GM12874 (cell line): Measurements from ENCODE around the gene RRM2.

Experiments used
- CTCF ChIP-seq: IDR thresholded peaks from 2 replicates; pipeline ENCODE4 v1.5.1; 2011; ENCODE audit warnings: low read depth, mild to moderate bottlenecking, control low read depth, low read length, moderate library complexity; ENCODE audit not compliant: insufficient read depth

Gene RRM2

DNA sequence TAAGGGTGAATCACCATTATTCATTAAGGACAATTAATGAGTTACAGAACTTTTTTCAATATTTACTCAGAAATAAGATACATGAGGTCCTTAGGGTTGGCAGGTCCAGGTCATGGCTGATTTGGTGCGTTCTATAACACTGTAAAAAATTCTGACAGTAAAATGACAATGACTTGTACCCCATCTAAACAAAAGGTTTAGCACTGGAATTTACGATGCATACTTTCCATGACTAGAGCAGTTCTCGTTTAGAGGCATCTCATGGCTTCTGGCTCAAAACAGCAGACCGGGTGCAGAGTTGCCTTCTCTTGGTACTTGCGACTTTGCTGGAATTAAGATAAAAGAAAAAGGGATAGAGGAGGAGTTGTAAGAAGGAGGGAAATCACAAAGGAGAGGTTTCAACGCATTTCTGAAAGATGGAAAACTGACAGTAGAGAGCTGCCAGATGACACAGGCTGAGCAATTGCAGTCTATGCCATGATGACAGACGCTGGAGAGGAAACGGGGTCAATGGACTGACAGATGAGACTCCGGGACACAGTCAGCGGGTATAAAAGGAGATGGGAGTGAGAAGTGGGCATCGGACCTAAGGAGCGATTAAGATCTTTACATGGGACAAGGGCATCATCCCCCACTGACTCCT, 38.2 kb upstream of the RRM2 start:
- TF ChIP-seq CTCF: no peak

DNA sequence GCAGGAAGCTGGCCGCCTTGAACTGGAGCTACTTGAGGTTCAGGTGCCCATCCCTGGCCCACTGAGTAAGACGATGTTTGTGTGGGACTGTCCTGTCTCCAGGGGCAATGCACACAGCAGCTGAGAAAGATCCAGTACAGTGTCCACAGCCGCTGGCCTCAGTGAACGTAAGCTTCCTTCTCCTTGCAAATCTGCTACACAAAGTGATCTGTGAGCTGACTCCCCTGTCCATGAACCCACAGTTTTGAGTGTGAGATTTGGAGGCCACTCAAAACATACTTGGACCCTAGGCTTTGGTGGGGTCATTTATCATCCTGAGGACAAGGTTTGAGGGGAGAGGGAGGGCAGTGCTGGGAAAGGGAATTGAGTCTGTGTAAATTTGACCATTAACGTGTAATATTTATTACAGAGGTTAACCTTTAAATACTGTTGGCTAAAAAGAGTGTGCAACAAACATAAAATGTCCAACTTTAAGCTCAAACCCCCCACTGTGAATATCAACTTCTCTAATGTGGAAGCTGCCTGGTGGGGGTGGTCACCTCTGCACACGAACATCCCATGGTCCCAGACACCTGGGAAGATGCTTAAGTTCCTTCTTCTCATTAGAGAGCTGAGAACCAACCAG, 37.4 kb upstream of the RRM2 start:
- no peak for TF ChIP-seq CTCF

DNA sequence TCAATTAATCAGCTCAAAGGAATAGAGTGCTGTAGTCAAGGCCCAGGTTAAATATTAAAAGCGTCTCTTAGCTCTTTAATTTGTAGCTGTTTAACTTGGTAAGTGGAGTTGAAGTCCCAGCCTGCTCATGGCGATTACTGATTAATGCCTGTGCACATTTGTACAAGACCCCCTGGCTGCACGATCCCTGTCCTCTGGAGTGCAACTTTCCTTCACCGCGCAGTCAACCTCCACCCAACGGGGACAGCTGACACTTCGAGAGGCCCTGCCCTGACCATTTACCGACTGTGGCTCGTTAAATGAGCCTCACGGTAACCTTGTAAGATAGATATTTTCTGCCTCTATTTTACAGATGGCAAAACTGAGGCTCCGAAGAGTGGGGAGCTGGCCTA, 36.9 kb upstream of the RRM2 start:
- TF ChIP-seq CTCF: no peak

- no peak for TF ChIP-seq CTCF
Measured at GRCh38 chr2:10086950-10087349, 35.6 kb upstream of the RRM2 start.

DNA sequence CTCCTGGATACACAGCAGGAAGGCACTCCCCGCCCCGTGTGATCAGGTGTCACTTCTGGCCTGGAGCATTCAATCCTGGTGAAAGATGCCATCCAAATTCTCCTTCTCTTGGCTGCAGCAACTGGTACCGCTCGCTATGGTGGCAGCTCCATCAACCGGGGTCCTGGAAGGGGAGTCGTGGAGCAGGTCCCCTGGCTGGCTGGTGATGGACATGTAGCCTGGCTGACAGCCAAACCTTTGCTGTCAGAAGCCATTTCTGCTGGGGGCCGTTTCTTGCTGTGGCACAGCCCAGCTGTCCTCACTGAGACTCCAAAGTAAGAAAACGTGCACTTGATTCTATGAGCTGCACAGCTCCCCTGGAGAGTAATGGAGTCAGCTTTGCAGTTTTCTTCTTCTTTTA, 35.2 kb upstream of the RRM2 start:
- no peak for TF ChIP-seq CTCF

DNA sequence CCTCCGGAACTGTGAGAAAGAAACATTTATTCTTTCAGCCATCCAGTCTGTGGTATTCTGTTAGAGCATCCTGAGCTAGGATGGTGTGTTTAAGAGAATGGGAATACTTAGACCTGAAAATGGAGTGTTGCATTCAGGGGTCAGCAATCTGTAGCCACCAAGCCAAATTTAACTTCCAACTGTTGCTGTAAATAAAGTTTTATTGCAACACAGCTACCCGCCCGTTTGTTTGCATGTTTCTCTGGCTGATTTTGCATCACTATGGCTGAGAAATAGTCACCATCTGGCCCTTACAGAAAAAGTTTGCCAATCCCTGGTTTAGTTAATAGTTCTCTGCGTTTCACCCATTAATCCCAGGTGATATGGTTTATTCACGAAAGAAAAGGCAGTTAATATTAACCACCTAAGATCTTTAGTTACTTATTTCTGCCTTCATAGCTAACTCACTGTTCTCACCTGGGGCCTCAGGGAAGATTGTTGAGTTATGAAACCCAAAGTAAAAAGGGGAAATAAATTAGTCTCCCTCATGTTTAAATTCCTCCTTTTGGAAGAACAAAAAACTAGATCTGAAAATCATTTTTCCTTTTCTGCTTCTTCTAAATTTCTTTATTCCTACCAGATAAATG, 32.9 kb upstream of the RRM2 start:
- no peak for TF ChIP-seq CTCF

DNA sequence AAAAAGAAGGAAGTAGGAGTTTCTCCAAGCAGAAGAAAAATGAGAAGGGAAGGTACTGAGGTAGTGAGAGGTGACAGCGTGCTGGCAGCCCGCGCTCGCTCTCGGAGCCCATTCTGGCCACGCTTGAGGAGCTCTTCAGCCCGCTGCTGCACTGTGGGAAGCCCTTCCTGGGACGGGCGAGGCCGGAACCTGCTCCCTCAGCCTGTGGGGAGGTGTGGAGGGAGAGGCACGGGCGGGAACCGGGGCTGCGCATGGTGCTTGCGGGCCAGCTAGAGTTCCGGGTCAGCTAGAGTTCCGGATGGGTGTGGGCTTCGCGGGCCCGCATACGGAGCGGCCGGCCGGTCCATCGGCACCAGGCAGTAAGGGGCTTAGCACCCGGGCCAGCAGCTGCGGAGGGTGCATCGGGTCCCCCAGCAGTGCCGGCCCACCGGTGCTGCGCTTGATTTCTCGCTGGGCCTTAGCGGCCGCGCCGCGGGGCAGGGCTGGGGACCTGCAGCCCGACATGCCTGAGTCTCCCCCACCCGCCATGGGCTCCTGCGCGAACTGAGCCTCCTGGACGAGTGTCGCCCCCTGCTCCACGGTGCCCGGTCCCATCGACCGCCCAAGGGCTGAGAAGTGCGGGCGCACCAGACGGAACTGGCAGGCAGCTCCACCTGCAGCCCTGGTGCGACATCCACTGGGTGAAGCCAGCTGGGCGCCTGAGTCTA, 31.2 kb upstream of the RRM2 start:
- no peak for TF ChIP-seq CTCF
